GM12872 (cell line): ENCODE results near the gene DCHS1.

Experiments
- TF ChIP-seq, protein P1 (sequence below): IDR thresholded peaks from 3 replicates; pipeline ENCODE4 v1.5.1; 2011; ENCODE audit warnings: low read depth, mild to moderate bottlenecking, low read length, moderate library complexity; ENCODE audit not compliant: insufficient read depth

The DCHS1 gene

DNA sequence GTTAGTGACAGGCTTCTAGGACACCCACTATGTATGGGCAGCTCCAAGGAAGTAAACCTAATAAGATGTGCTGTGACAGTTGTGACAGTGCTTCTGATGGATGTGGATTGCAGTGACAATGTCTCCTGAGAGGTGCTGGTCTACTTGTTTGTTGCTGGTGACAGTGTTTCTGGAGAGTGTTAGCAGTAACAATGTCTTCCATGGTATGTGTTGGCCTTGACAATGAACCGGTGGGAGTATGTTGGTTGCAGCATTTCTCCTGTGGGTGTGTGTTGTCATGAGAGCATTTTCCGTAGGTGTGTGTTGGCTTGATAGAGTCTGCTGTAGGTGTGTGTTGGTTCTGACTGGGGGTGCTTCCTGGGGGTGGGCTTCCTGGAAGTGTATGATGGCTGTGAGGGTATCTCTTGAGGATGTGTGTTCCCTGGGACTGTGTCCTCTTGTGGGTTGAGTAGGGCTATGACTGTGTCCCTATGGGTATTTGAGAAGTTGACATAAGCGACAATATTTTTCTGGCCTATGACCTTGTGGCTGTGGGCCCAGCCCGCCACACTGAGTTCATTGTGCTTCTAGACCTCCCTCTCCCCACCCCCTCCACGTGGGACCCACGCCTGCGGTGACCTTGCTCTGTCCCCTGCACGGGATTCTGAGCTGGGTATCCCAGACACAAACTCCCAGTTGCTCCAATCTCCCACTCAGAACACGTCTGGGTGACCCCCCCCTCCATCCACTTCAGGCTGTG lies 1.2 kb downstream of the DCHS1 start:
- TF ChIP-seq, protein P1, sequence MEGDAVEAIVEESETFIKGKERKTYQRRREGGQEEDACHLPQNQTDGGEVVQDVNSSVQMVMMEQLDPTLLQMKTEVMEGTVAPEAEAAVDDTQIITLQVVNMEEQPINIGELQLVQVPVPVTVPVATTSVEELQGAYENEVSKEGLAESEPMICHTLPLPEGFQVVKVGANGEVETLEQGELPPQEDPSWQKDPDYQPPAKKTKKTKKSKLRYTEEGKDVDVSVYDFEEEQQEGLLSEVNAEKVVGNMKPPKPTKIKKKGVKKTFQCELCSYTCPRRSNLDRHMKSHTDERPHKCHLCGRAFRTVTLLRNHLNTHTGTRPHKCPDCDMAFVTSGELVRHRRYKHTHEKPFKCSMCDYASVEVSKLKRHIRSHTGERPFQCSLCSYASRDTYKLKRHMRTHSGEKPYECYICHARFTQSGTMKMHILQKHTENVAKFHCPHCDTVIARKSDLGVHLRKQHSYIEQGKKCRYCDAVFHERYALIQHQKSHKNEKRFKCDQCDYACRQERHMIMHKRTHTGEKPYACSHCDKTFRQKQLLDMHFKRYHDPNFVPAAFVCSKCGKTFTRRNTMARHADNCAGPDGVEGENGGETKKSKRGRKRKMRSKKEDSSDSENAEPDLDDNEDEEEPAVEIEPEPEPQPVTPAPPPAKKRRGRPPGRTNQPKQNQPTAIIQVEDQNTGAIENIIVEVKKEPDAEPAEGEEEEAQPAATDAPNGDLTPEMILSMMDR = no peak

DNA sequence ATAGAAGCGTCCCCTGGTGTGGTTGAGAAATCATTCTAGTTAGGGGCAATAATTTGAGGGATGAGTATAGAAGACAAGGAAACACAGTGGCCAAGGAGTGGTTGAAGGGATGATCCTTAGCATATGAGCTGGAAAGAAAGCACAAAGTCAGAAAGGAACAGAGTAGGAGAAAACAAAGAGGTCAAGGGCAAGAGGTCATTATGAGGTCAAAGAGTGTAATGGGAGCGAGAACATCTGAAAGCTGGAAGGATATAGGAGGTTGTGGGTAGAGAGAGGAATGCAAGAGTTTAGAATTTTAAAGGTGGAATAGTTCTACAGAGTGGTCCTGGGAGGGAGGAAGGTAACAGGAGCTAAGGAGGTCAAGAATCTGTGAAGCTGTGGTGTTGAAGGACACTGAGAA lies 2.0 kb downstream of the DCHS1 start:
- TF ChIP-seq, protein P1 = no peak

DNA sequence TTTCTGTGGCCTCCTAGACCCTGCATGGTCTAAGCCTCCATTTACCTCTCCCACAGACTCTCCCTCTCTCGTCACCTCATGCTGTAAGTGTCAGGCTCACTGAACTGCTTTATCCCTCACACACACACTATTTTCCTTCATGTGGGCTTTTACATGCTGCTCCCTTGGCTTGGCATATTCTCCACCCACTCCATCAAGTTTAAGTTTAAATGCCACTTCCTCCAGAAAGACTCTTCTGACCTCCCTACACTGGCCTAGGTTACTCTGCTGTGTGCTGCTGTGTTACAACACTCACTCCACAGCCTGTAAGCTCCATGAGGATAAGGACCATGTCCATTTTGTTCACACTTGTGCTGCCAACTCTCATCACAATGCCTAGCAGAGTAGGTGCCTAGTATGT lies 2.5 kb downstream of the DCHS1 start:
- TF ChIP-seq, protein P1 = no peak

DNA sequence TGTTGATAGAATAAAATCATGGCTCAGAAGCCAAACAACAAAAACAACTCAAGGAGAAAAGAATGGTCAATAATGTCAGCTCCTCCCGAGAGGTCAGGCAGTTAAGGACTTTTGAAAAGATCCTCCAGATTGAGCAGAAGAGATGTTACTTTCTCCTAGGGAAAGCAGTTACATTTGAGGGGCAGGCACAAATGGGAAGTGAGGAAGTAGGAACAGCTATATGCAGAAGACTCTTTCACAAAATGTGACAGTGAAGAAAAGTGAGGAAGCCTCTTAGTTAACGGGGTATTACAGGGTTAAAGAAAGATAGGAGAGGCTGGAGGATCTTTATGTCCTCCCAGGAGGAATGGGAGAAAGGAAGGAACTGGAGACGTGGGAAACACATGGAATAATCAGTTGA lies 3.4 kb downstream of the DCHS1 start:
- TF ChIP-seq, protein P1 = no peak

DNA sequence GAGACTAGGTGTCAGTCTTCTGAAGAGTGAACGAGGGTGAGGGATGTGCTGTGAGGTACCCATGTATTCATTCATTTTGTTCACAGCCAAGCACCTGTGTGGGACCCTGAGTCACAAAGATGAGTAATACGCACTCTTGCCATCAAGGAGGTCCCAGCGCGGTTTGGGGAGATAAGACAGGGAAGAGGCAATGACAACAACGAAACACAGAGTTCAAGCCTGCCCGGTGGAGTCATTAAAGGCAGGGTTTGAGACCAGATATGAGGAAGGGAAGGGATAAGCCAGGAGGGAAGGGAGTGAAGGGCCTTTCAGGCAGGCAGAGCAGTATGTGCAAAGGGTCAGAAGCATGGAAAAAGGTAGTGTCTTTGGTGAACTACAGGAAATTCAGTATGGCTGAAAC lies 4.6 kb downstream of the DCHS1 start:
- TF ChIP-seq, protein P1 = no peak

DNA sequence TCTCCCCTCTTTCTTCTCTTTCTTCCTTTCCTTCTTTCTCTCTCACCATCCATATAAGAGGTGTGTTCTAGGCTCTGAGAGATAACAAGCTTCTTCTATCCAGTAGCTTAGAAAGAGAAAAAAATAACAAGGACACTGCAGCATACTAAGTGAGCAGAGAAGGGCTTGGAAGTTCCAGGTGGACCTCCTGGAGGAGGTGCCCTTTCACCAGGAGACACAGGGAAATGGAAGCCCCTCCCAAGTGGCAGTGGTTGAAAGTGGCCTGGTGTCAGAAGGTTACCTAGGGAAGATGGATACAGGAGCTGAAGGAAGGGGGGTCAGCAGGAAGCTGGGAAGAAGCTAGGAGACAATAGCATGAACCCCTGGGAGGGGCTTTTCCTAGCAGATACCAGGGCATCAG lies 5.5 kb downstream of the DCHS1 start:
- TF ChIP-seq, protein P1 = no peak

DNA sequence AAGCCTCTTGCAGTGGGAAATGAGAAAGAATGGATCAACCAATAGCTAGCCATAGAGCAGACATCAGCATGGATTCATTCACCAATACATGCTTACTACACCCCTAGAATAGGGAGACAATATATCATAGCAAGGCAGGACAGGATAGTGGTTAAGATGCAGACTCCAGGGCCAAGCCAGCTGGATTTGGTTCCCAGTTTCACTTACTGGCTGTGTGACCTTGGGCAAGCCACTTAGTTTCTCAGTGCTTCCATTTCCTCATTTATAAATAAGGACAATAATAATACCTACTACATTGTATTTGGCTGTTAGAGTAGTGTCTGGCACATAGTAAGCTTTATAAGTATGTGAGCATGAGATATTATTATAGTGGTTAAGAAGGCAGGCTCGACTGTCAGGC lies 7.1 kb downstream of the DCHS1 start:
- TF ChIP-seq, protein P1 = no peak
